GM12874 (cell line): ENCODE data around the gene PARD3B.

Experiments used
- TF ChIP-seq, protein P1 (sequence below): IDR thresholded peaks from 2 replicates; pipeline ENCODE4 v1.5.1; 2011; ENCODE audit warnings: low read depth, mild to moderate bottlenecking, control low read depth, low read length, moderate library complexity; ENCODE audit not compliant: insufficient read depth

Gene PARD3B

DNA sequence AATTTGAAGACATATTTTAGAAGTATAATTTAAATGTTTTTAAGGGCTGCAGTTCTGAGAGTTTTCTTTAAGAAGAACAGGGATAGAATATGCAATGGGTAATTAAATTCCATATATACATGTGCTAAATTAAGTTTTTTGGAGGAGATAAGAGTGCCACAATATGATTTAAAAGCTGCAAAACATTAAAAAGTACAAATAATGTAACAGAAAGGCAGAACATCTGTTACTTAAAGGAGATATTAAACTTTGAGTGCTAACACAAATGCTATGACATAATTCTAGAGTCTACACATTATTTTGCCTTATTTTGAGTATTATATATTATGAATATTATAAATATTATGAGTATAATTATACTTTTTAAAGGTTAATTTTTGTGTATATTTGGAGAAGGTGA, 102.4 kb downstream of the PARD3B start:
- TF ChIP-seq, protein P1, sequence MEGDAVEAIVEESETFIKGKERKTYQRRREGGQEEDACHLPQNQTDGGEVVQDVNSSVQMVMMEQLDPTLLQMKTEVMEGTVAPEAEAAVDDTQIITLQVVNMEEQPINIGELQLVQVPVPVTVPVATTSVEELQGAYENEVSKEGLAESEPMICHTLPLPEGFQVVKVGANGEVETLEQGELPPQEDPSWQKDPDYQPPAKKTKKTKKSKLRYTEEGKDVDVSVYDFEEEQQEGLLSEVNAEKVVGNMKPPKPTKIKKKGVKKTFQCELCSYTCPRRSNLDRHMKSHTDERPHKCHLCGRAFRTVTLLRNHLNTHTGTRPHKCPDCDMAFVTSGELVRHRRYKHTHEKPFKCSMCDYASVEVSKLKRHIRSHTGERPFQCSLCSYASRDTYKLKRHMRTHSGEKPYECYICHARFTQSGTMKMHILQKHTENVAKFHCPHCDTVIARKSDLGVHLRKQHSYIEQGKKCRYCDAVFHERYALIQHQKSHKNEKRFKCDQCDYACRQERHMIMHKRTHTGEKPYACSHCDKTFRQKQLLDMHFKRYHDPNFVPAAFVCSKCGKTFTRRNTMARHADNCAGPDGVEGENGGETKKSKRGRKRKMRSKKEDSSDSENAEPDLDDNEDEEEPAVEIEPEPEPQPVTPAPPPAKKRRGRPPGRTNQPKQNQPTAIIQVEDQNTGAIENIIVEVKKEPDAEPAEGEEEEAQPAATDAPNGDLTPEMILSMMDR: no peak

DNA sequence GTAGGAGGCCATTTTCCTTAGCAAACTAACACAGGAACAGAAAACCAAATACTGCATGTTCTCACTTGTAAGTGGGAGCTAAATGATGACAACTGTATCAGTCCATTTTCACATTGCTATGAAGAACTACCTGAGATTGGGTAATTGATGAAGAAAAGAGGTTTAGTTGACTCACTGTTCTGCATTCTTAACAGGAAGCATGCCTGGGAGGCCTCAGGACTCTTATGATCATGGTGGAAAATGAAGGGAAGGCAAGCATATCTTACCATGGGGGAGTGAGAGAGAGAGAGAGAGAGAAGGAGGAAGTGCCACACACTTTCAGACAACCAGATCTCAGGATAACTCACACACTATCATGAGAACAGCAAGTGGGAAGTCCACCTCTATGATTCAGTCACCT, 105.3 kb downstream of the PARD3B start:
- TF ChIP-seq, protein P1: no peak

DNA sequence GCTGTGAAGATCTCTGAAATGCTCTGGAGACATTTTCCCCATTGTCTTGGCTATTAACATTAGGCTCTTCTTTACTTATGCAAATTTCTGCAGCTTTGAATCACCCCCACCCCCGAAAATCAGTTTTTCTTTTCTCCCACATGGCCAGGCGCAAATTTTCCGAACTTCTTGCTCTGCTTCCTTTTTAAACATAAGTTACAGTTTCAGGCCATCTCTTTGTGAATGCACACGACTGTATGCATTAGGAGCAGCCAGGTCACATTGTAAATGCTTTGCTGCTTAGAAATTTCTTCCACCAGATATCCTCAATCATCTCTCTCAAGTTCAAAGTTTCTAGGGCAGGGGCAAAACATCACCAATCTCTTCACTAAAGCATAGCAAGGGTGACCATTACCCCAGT, 106.8 kb downstream of the PARD3B start:
- TF ChIP-seq, protein P1: no peak

DNA sequence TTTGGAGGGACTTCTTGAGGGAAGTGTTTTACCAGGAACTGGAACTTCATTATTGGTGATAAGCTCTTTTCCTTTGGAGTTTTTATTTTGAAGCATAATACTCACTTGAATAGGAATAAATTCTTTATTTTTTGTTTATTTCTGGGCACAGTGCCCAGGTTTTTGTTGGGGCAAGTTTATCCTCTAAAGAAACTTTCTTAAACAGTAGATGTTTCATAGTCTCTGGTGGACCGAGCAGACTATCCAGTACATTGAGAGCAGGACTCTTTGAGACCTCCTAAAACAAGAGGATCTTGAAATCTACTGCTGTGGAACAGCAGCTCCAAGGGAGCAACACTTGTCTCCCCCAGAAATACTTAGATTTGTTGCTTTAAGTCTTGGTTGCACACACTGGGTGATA, 109.4 kb downstream of the PARD3B start:
- TF ChIP-seq, protein P1: no peak

DNA sequence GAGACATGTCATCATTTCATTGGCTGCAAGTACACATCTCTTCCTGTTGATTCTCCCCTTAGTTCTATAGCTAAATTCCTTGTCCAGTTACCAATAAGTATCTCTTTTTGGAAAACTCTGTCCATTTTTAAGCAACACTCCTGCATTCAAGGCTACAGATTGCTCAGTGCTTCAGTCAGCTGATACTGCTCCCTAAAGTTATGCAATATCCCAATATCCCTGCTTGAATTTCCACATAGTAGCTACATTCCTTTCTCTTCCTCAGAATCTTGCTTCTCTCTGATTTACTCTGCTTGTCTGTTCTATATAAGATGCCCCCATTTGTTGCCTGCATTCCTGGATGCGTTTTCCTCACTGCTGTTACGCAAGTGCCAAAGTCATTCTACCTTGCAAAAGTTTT, 109.8 kb downstream of the PARD3B start:
- TF ChIP-seq, protein P1: no peak

DNA sequence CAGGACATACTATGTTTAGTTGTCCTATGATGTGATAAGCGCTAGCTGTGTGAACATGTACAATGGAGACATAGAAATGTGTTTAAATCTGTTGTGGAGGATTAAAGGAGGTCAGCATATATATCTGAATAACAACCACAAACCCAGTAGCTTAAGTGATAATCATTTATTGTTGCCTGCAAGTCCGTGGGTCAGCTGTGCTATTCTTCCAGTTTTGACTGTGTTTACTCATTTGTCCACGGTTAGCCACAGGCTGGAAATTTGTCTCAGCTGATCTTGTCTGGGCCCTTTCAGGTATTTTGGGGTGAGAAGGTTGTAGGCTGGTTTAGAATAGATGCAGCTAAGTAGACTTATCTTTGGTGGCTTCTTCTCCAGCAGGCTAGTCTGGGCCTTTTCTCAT, 110.4 kb downstream of the PARD3B start:
- TF ChIP-seq, protein P1: no peak

DNA sequence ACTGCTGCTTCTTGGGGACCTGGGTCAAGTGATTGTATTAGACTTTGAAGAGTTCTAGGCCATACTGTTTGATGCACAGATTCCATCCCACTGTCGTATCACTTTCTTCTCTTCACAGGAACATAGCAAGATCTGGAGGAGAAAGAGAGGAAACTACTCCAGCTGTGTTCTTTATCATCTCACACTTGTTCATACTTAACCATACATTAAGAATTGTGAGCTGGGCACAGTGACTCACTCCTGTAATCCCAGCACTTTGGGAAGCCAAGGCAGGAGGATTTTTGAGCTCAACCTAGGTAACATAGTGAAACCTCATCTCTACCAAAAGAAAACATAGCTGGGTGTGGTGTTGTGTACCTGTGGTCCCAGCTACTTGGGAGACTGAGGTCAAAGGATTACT, 111.7 kb downstream of the PARD3B start:
- TF ChIP-seq, protein P1: no peak

DNA sequence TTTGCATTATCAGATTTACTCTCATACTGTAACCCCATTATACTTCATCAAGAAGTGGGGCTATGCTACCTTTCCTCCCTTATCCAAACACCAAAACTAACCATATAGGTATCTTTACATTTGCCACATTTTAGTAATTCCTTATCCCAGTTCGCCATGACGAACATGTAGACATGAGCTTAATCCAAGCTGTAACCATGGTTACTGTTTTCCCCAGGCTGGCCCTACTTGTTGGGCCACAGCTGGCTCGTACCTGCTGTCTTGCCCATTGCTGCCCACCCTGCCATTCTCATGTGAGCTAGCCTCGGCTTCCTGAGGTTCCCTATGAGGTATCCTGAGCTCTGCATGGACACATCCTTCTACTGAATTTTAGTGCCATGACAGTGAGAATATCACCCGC, 117.7 kb downstream of the PARD3B start:
- TF ChIP-seq, protein P1: no peak
